Subcutaneous adipose tissue (tissue), 4 donors: Measurements from ENCODE around the gene TMEM221. TPM values are rescaled to one million over a fixed set of nuclear protein-coding genes. Genes with fewer than 3 reads are reported as not detected.

Source experiments
- total RNA-seq, 4 donors: library from RNA; depleted of rRNA; stranded (reverse); fragments of >200 nt; gene quantifications; one replicate each; pipeline ENCODE4 v1.1.0, GENCODE V29; 2016
- TF ChIP-seq, protein P1 (sequence below): fragments of 450-650 bp; IDR thresholded peaks from one replicate; pipeline ENCODE4 v1.5.1; 2016; ENCODE audit warnings: low read depth, mild to moderate bottlenecking, control low read depth, antibody characterized with exemption, moderate library complexity

TMEM221 gene
- total RNA-seq, 4 donors from 2014 or later, result 0.34 to 0.66 (median 0.49) TPM; not detected in 1

DNA sequence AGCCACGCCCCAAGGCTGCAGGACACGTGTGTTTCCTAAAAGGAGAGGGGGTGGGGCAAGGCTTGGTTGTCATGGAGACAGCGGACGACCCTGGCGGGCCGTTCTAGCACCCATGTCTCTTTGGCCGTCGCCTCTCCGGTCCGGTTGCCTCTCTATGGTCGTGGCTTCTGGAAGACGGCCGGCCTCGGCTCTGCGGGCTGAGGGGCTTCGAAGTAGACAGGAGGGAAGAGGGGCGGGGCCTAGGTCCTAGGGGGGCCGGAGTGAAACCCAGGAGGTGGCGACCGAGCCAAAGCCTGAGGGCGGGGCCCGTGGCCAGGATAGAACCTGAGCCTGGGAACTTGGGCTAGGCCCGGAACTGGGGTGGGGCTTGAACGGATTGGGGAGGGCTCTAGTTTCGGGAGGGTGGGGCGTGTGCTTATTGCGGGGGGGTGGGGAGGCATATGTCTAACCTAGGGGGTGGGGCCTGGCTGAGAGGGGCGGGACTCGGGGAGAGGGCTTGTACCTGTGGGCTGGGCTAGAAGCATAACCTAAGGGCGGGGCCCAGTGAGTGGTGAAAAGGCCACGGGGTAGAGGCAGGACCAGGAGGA lies 21.1 kb upstream of the TMEM221 start:
- TF ChIP-seq, protein P1, sequence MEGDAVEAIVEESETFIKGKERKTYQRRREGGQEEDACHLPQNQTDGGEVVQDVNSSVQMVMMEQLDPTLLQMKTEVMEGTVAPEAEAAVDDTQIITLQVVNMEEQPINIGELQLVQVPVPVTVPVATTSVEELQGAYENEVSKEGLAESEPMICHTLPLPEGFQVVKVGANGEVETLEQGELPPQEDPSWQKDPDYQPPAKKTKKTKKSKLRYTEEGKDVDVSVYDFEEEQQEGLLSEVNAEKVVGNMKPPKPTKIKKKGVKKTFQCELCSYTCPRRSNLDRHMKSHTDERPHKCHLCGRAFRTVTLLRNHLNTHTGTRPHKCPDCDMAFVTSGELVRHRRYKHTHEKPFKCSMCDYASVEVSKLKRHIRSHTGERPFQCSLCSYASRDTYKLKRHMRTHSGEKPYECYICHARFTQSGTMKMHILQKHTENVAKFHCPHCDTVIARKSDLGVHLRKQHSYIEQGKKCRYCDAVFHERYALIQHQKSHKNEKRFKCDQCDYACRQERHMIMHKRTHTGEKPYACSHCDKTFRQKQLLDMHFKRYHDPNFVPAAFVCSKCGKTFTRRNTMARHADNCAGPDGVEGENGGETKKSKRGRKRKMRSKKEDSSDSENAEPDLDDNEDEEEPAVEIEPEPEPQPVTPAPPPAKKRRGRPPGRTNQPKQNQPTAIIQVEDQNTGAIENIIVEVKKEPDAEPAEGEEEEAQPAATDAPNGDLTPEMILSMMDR, result no peak

- TF ChIP-seq, protein P1, result no peak
These were observed 20.6 kb upstream of the TMEM221 start for GRCh38 chr19:17469092-17469480.

GRCh38 chr19:17468302-17469091 lies 20.0 kb upstream of the TMEM221 start:
- TF ChIP-seq, protein P1, result no peak

GRCh38 chr19:17467471-17468301 lies 19.2 kb upstream of the TMEM221 start:
- TF ChIP-seq, protein P1, result no peak

DNA sequence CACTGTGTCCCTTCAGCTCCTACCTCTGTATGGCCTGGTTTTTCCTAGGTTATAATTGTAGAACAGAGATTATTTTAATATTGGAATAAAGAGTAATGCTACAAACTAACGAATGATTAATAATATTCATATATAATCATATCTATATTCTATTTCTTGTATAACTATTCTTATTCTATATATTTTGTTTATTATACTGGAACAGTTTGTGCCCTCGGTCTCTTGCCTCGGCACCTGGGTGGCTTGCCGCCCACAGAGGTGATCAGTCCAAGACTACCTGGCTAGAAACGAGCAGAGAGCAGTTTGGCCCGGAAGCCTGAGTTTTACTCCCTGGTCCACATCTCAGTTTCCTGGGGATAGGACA lies 18.0 kb upstream of the TMEM221 start:
- TF ChIP-seq, protein P1, result no peak

DNA sequence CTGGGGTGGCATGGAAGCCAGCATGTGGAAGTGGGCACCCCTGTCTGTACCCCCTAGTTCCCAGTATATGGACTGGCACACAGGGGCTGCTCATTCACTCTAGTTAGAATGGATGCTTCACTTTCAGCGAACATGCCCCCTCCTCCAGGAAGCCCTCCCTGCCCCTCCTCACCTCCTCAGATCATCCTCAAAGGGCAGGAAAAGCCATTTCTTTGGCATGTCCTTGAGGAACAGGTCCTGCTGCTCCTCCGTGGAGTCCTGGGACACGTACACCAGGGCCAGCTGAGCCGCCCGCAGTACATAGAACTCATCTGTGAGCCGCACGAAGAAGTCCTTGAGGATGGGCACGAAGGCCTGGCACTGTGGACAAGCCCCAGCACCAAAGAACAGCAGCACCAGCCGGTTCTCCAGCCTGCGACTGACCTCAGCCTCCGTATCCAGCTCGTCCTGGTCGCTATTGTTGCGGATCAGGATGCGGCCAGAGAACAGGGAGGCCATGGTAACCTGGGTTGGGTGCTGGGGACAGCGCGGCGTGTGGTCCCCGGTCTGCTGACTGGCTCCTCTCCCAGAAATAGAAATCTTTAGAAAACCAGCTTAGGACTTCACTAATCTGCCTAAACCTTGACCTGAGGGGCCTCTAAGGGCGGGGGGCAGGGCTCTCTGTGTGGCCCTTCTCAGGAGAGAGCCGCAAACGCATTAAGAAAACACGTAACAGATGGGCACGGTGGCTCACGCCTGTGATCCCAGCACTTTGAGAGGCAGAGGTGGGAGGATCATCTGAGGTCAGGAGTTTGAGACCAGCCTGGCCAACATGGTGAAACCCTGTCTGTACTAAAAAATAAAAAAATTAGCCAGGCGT lies 12.1 kb upstream of the TMEM221 start, which contains the start of gene NXNL1:
NXNL1 (minus strand) TSS at position 555 of the 859 bp plus-strand sequence; CDS start at position 498, 57 bp downstream.
- TF ChIP-seq, protein P1, result no peak
